Prostate gland (tissue), 2 donors: Measurements from ENCODE around the gene ZNF653. TPM values are rescaled to one million over a fixed set of nuclear protein-coding genes. Genes with fewer than 3 reads are reported as not detected.

ENCODE experiments used
- DNase-seq: peaks from one replicate; pipeline ENCODE4 v3.0.0-alpha.2; 2019; ENCODE audit warnings: low spot score
- H3K27ac ChIP-seq, 2 donors: fragments of 200-600 bp; sonication (generic); 2 replicates each; pipeline ENCODE4 v1.5.1; 2017 to 2019
- H3K27me3 ChIP-seq: fragments of 200-600 bp; sonication (generic); replicated peaks from 2 replicates; pipeline ENCODE4 v1.5.1; 2019; ENCODE audit not compliant: insufficient read depth
- H3K36me3 ChIP-seq, 2 donors: fragments of 200-600 bp; sonication (generic); 1 replicate in 1 of 2; 2 replicates in 1 of 2; pipeline versions ENCODE4 v1.5.1 to v1.8.1; 2017 to 2019
- H3K4me1 ChIP-seq: fragments of 200-600 bp; sonication (generic); replicated peaks from 2 replicates; pipeline ENCODE4 v1.5.1; 2019
- H3K4me3 ChIP-seq, 2 donors: fragments of 200-600 bp; sonication (generic); 2 replicates each; pipeline ENCODE4 v1.5.1; 2017 to 2019
- H3K9me3 ChIP-seq: fragments of 200-600 bp; sonication (generic); 2 replicates; pipeline ENCODE4 v1.5.1; 2017
- POLR2A ChIP-seq: fragments of 450-650 bp; IDR thresholded peaks from one replicate; pipeline ENCODE4 v1.6.1; 2016; ENCODE audit warnings: antibody characterized with exemption, mild to moderate bottlenecking
- POLR2AphosphoS5 ChIP-seq: sonication (generic); formaldehyde crosslinking; IDR thresholded peaks from one replicate; pipeline ENCODE4 v1.6.1; 2017; ENCODE audit warnings: antibody characterized with exemption
- WGBS: methylation state at CpG from one replicate; pipeline ENCODE4 v1.1.5; 2018; 5-methylcytosine and 5-hydroxymethylcytosine counted together
- intact Hi-C: fragments of 100-400 bp; cut with DNase I; formaldehyde crosslinking; loops from one replicate; pipeline ENCODE4 v1.14.2; 2022
- total RNA-seq, 2 donors: library from RNA; depleted of rRNA; stranded (reverse); fragments of >200 nt; gene quantifications; one replicate each; pipeline ENCODE4 v1.1.0, GENCODE V29; 2016
- TF ChIP-seq, protein P1 (sequence below), 4 experiments: fragments of 200-600 bp in 2 of 4; fragments of 450-650 bp in 2 of 4; sonication (generic) in 2 of 4; IDR thresholded peaks; 1 replicate in 3 of 4; 2 replicates in 1 of 4; pipeline ENCODE4 v1.5.1; 2016 to 2019; ENCODE audit warnings: antibody characterized with exemption in 4 of 4, mild to moderate bottlenecking in 2 of 4, moderate library complexity in 2 of 4

ZNF653 gene
- total RNA-seq, 2 donors from 2014 or later = 11.2 to 25.8 TPM

DNA sequence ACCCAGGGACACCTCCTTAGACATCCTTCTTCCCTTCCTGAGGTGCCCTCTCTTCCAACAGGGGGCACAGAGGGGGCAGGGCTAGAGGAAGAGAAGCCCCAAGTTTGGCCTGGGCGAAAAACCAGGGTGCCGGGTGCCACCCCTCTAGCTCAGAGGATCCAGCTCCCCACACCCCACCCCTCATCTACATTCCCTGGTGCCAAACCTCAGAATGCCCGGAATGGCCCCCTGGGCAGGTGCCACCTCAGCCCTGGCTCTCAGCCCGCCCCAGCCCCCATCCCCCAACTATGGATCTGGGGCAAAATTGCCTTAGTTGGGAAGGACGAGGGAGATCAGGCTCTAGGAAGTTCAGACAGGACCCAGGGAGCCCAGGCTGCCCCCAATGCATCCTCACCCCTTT lies 35.0 kb upstream of the ZNF653 start:
- Histone ChIP-seq H3K36me3 (no peaks in the 10 kb centered on the region), H3K4me3 (peak overlapping the region; percentile 14 to 21), H3K9me3 (no peaks in the 10 kb centered on the region), H3K27me3 (peaks cover 3% of the 10 kb centered on the region), H3K27ac (peak overlapping the region; percentile 71 to 78), H3K4me1 (no peaks in the 10 kb centered on the region)
- TF ChIP-seq, protein P1, sequence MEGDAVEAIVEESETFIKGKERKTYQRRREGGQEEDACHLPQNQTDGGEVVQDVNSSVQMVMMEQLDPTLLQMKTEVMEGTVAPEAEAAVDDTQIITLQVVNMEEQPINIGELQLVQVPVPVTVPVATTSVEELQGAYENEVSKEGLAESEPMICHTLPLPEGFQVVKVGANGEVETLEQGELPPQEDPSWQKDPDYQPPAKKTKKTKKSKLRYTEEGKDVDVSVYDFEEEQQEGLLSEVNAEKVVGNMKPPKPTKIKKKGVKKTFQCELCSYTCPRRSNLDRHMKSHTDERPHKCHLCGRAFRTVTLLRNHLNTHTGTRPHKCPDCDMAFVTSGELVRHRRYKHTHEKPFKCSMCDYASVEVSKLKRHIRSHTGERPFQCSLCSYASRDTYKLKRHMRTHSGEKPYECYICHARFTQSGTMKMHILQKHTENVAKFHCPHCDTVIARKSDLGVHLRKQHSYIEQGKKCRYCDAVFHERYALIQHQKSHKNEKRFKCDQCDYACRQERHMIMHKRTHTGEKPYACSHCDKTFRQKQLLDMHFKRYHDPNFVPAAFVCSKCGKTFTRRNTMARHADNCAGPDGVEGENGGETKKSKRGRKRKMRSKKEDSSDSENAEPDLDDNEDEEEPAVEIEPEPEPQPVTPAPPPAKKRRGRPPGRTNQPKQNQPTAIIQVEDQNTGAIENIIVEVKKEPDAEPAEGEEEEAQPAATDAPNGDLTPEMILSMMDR (IDR thresholded peaks at IDR 0.05) = no peak
- TF ChIP-seq POLR2AphosphoS5 (no peak), POLR2A (no peak)
- WGBS = 46% methylated on average over 5 of the region's 5 CpGs
- no peak for DNase-seq
- intact Hi-C loops = no loop called here

DNA sequence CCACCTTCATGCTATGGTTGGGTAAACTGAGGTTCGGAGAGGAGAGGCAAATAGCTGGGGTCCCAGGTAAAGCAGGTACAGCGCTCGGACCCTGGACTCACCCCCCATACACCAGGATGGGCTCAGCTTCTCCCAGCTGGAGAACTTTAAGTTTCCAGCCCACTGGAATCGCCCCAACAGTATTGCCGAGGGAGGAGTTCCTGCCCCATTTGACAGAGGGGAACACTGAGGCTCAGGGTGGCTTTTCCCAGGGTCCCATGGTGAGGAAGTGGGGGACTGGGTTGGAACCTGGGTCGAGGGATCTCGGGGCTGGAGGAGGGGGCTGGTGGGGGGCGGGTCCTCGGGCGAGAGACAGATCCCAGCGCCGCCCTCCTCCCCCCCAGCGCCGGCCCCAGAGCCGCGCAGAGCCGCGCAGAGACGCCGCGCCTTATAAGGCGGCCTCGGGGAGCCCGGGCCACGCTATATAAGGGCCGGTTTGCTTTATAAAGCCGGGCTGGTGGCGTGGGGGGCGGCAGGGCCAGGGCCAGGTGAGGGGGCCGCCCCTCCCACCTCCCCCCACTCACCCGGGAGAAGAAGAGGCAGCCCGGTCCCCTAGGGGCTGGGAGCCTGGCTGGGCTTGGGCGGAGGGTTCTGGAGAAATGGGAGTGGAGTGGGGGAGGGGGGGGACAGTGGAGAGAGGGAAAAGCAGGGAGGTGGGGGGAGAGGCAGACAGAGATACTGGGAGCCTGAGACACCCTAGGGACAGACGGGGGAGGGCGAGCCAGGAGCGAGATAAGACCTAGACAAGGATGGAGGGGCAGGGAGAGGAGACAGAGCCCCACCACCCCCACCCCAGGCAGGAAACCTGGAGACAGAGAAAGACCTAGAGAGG lies 34.1 kb upstream of the ZNF653 start:
- WGBS = 10% methylated on average over 36 of the region's 36 CpGs
- Histone ChIP-seq H3K27me3 (peaks cover 3% of the 10 kb centered on the region), H3K4me3 (peak overlapping the region; percentile 21 to 30), H3K4me1 (no peaks in the 10 kb centered on the region), H3K27ac (peak overlapping the region; percentile 71 to 78), H3K9me3 (no peaks in the 10 kb centered on the region), H3K36me3 (no peaks in the 10 kb centered on the region)
- intact Hi-C loops = no loop called here
- TF ChIP-seq, protein P1 (IDR thresholded peaks at IDR 0.05) = no peak
- TF ChIP-seq POLR2AphosphoS5 = peak; percentile 24
- no peak for TF ChIP-seq POLR2A
- DNase-seq = no peak

DNA sequence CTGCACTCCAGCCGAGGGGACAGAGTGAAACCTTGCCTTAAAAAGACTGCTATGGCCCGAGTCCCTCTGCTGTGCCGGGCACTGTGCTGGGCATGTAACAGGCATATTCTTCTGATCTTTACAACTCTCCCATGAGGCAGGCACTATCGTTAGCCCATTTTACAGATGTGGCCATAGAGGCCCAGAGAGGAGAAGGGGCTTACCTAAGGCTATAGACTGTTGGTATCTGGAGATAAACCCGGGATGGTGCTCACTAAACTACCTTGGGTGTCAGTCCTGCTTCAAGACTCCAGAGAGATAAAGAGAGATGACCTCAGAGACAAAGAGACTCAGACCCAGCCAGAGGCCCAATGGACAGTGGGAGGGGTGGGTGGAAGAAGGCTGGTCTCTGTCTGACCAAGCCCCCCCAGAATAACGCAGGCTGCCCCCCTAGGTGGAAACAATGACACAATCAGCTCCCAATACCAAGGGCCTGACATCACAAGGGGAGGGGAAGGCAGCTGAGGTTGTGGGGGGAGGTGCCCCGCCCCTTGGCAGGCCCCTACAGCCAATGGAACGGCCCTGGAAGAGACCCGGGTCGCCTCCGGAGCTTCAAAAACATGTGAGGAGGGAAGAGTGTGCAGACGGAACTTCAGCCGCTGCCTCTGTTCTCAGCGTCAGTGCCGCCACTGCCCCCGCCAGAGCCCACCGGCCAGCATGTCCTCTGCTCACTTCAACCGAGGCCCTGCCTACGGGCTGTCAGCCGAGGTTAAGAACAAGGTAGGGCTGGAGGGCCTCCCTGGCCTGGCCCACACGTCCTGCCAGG lies 32.8 kb upstream of the ZNF653 start, which contains the start of gene CNN1:
Gene CNN1, plus strand, starts transcription at position 620 of the 805 bp plus-strand sequence. Its CDS starts 77 bp downstream, at position 697.
- H3K36me3 ChIP-seq = no peaks in the 10 kb centered on the region
- intact Hi-C loops = no loop called here
- H3K4me1 ChIP-seq = no peaks in the 10 kb centered on the region
- peak within 1 kb of the TSS; percentile 21 to 30 for H3K4me3 ChIP-seq
- H3K27ac ChIP-seq = peak within 1 kb of the TSS; percentile 71 to 78
- no peak for DNase-seq
- TF ChIP-seq, protein P1 (IDR thresholded peaks at IDR 0.05) = no peak
- TF ChIP-seq POLR2AphosphoS5 (peak; percentile 69), POLR2A (peak; percentile 35)
- WGBS = 26% methylated on average over 21 of the region's 21 CpGs
- H3K27me3 ChIP-seq = peaks cover 3% of the 10 kb centered on the region
- no peaks in the 10 kb centered on the region for H3K9me3 ChIP-seq

DNA sequence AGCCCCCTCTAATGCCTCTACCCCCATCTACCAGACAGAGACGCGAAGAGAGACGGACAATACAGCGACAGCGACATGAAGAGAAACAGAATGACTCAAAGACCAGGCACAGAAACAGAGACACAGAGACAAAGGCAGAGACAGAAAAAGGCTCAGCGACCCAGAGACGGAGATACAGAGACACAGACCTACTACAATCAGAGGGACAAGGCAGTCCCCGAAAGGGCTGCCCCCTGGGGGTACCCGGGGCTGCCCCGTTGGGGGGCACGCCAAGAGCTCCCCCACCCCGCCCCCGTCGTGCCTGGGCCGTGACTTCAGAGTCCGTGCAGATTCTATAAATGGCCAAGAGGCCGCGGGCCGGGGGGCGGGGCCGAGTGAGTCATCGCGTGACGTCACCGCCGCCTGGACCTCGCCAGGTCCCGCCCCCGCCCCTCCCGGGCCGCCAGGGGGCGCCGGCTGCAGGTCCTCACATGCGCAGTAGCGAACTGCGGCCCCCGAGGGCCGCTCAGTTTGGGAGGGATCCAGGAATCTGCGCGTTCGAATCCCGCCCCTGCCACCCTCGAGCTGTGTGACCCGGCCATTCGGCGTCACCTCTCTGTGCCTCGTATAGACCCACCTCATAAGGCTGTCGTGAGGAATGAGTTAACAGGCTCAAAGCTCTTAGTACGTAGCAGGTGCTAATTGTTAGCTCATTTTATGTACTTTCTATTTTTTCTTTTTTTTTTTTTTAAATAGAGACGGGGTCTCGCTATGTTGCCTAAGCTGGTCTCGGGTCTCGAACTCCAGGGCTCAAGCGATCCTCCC lies 30.4 kb upstream of the ZNF653 start:
- TF ChIP-seq, protein P1 (IDR thresholded peaks at IDR 0.05) = peak; percentile 73 to 94 (median 86)
- TF ChIP-seq POLR2A = peak; percentile 45
- TF ChIP-seq POLR2AphosphoS5 = peak; percentile 75
- Histone ChIP-seq H3K36me3 (no peaks in the 10 kb centered on the region), H3K9me3 (no peaks in the 10 kb centered on the region), H3K27me3 (peaks cover 3% of the 10 kb centered on the region), H3K27ac (peak overlapping the region; percentile 60 to 85), H3K4me1 (no peaks in the 10 kb centered on the region), H3K4me3 (peak overlapping the region; percentile 0 to 10)
- WGBS = 10% methylated on average over 54 of the region's 54 CpGs
- intact Hi-C loops = no loop called here
- DNase-seq = peak; percentile 73
